SU-DHL-6 (cell line): Measurements from ENCODE around the gene INO80E.

Experiments used
- H2AFZ ChIP-seq: fragments of 200-600 bp; sonication (generic); 2 replicates; pipeline ENCODE4 v1.6.1; 2014; ENCODE audit warnings: low read depth, mild to moderate bottlenecking, moderate library complexity, mixed read lengths, antibody characterized with exemption, low read length; ENCODE audit not compliant: severe bottlenecking
- H3F3A ChIP-seq: fragments of 200-600 bp; shearing (Covaris generic); 2 replicates; pipeline ENCODE4 v1.6.0; 2016; ENCODE audit warnings: antibody characterized with exemption, mild to moderate bottlenecking; ENCODE audit not compliant: insufficient read depth
- H3K27ac ChIP-seq: fragments of 200-600 bp; sonication (generic); 2 replicates; pipeline ENCODE4 v1.5.1; 2016; ENCODE audit warnings: low read depth, mild to moderate bottlenecking, low read length, moderate library complexity, mixed read lengths
- H3K27me3 ChIP-seq: fragments of 200-600 bp; sonication (generic), shearing (Covaris generic); 2 replicates; pipeline ENCODE4 v1.6.0; 2014; ENCODE audit warnings: mild to moderate bottlenecking, low read length
- H3K36me3 ChIP-seq: fragments of 200-600 bp; sonication (generic); 2 replicates; pipeline ENCODE4 v1.6.1; 2014; ENCODE audit warnings: mild to moderate bottlenecking, low read length, mixed read lengths
- H3K4me2 ChIP-seq: fragments of 300-600, 200-600 bp; shearing (Covaris generic), sonication (generic); 2 replicates; pipeline ENCODE4 v1.6.0; 2014; ENCODE audit warnings: low read length, low read depth, mild to moderate bottlenecking; ENCODE audit not compliant: poor library complexity, severe bottlenecking
- H3K4me3 ChIP-seq: fragments of 200-600 bp; sonication (generic); 2 replicates; pipeline ENCODE4 v1.5.1; 2014; ENCODE audit warnings: antibody characterized with exemption, low read length, mild to moderate bottlenecking, mixed read lengths; ENCODE audit not compliant: insufficient read depth, poor library complexity, severe bottlenecking
- H3K79me2 ChIP-seq: fragments of 200-600 bp; sonication (generic); 2 replicates; pipeline ENCODE4 v1.6.1; 2014; ENCODE audit warnings: mild to moderate bottlenecking, low read length, moderate library complexity; ENCODE audit not compliant: insufficient read depth
- H3K9ac ChIP-seq: fragments of 200-600 bp; sonication (generic); 2 replicates; pipeline ENCODE4 v1.7.0; 2014; ENCODE audit warnings: mild to moderate bottlenecking, low read length
- H3K9me2 ChIP-seq: fragments of 200-600 bp; sonication (generic); replicated peaks from 2 replicates; pipeline ENCODE4 v1.6.1; 2014; ENCODE audit warnings: low read length; ENCODE audit not compliant: insufficient read depth
- H3K9me3 ChIP-seq: fragments of 200-600 bp; sonication (generic); 2 replicates; pipeline ENCODE4 v1.6.1; 2014; ENCODE audit warnings: low read length, mixed read lengths; ENCODE audit not compliant: insufficient read depth
- H4K20me1 ChIP-seq: fragments of 200-600 bp; sonication (generic); 2 replicates; pipeline ENCODE4 v1.6.1; 2014; ENCODE audit warnings: low read depth, mild to moderate bottlenecking, antibody characterized with exemption, low read length, moderate library complexity, mixed read lengths
- CTCF ChIP-seq: fragments of 200-600 bp; sonication (generic); IDR thresholded peaks from one replicate; pipeline ENCODE4 v1.5.1; 2017; ENCODE audit warnings: antibody characterized with exemption, mild to moderate bottlenecking, low read length, moderate library complexity; ENCODE audit not compliant: insufficient read depth, poor library complexity, severe bottlenecking
- EZH2phosphoT487 ChIP-seq: fragments of 200-600 bp; sonication (generic), shearing (Covaris generic); conservative IDR thresholded peaks from 2 replicates; pipeline ENCODE4 v1.6.1; 2018; ENCODE audit warnings: mild to moderate bottlenecking, antibody characterized with exemption, low read length, moderate library complexity, mixed read lengths

INO80E gene

DNA sequence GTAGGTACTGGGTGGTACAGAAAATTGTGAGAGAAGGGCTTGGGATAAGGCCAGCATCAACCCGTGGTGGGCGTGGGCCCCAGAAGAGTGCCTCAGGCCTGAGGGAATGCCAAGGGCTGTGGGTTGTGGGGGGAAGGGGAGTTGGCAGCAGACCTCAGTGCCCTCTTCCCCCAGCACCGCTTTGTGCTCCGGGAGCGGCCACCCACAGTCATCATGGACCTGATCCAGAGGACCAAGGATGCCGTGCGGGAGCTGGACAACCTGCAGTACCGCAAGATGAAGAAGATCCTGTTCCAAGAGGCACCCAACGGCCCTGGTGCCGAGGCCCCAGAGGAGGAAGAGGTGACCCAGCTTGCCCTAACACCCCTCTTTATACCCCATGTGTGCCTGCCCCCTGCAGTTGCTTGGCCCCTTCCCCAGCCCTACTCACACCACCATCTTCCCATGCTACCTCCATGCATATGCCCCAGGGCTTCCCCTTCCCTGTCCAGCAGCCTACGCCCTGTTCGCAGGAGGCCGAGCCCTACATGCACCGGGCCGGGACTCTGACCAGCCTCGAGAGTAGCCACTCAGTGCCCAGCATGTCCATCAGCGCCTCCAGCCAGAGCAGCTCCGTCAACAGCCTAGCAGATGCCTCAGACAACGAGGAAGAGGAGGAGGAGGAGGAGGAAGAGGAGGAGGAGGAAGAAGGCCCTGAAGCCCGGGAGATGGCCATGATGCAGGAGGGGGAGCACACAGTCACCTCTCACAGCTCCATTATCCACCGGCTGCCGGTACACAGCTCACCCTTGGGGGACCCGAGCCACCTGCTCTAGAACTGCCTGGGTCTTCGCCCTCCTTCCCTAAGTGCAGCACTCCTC is 13.3 kb upstream of the INO80E start:
- Histone ChIP-seq H3K27me3 (no peaks in the 10 kb centered on the region), H2AFZ (no peak overlapping the region), H3K4me3 (no peak overlapping the region), H3K27ac (no peak overlapping the region), H3K9me2 (no peaks in the 10 kb centered on the region), H3K9me3 (no peaks in the 10 kb centered on the region), H4K20me1 (no peaks in the 10 kb centered on the region), H3K79me2 (no peaks in the 10 kb centered on the region), H3F3A (no peaks in the 10 kb centered on the region), H3K36me3 (peaks cover 4% of the 10 kb centered on the region; the same call in 1 of the 2 replicates), H3K4me2 (no peak overlapping the region), H3K9ac (no peak overlapping the region)
- TF ChIP-seq EZH2phosphoT487 (no peak), CTCF (no peak)

DNA sequence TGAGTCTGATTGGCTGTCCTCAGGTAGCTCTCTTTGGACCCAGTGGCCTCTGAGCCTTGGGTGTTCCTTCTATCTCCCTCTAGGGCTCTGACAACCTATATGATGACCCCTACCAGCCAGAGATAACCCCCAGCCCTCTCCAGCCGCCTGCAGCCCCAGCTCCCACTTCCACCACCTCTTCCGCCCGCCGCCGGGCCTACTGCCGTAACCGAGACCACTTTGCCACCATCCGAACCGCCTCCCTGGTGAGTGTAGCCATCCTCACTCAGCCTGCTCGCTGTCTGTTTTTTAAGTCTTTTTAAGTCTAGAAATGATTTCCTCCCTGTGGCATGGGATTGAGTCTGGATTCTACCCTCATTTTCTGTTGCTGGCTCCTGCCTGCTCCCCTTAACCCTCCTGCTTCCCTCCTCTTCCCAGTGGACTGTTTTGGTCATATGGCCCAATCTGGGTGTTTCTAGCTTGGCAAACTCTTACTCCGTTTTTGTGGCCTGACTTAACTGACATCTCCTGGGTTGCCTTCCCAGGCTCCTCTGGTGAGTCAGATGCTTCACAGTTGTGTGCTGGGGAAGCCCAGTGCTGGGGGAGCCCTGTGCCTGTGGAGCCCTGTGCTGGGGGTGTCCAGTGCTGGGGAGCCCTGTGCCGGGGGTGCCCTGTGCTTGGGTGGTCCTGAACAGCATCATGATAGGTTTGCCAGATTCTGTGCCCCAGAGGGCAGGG is 12.5 kb upstream of the INO80E start:
- no peaks in the 10 kb centered on the region for H3K9me3 ChIP-seq
- peaks cover 4% of the 10 kb centered on the region; the same call in 1 of the 2 replicates for H3K36me3 ChIP-seq
- H3K79me2 ChIP-seq: no peaks in the 10 kb centered on the region
- no peaks in the 10 kb centered on the region for H3F3A ChIP-seq
- no peak overlapping the region for H3K9ac ChIP-seq
- no peak overlapping the region for H2AFZ ChIP-seq
- H3K27ac ChIP-seq: no peak overlapping the region
- H3K4me3 ChIP-seq: no peak overlapping the region
- H4K20me1 ChIP-seq: no peaks in the 10 kb centered on the region
- H3K9me2 ChIP-seq: no peaks in the 10 kb centered on the region
- no peak overlapping the region for H3K4me2 ChIP-seq
- no peaks in the 10 kb centered on the region for H3K27me3 ChIP-seq
- TF ChIP-seq CTCF (no peak), EZH2phosphoT487 (no peak)

DNA sequence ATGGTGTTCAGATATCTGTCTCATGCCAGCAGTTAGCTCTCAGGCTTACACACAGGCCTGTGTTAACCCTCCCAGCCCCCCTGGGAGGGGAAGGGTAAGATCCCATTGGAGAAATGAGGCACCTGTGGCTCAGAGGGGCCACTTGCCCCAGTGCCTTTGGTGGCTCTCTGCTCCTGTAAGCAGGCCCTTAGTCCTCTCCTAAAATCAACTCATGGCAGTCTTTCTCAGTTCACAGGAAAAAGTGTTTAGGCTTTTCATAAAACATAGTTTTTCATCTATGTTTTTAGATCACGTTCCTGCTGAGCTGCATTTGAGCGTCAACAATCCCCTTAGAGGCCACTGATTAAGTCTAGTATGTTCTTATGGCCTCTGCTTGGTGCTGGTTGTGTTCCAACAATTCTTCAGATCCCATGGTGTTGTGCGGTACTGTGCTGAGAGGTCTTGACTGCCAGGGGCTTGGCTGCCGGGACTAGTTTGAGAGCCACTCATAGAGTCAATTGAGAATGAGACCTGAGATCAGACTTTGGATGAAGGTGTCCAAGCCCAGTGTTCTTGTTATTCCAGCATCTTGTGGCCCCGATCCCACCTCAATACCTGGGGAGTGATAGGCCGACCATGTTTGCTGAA is 11.8 kb upstream of the INO80E start:
- no peak overlapping the region for H3K4me3 ChIP-seq
- H3K79me2 ChIP-seq: no peaks in the 10 kb centered on the region
- H2AFZ ChIP-seq: no peak overlapping the region
- no peak for TF ChIP-seq CTCF
- no peak for TF ChIP-seq EZH2phosphoT487
- peaks cover 4% of the 10 kb centered on the region; the same call in 1 of the 2 replicates for H3K36me3 ChIP-seq
- H3K9me2 ChIP-seq: no peaks in the 10 kb centered on the region
- H3K9ac ChIP-seq: no peak overlapping the region
- no peaks in the 10 kb centered on the region for H3K27me3 ChIP-seq
- H3F3A ChIP-seq: no peaks in the 10 kb centered on the region
- H3K4me2 ChIP-seq: no peak overlapping the region
- H4K20me1 ChIP-seq: no peaks in the 10 kb centered on the region
- H3K9me3 ChIP-seq: no peaks in the 10 kb centered on the region
- H3K27ac ChIP-seq: no peak overlapping the region
